HG03045 (cell line): ENCODE results near the gene BMAL2.

Source experiments
- ATAC-seq: cut with Tn5 transposase; IDR thresholded peaks from one replicate; pipeline ENCODE4 v1.9.1; 2021; ENCODE audit warnings: mild to moderate bottlenecking, moderate library complexity; ENCODE audit not compliant: unreplicated experiment

The BMAL2 gene

GRCh38 chr12:27319848-27320247 is 12.8 kb upstream of the BMAL2 start:
- no peak for ATAC-seq

- ATAC-seq = no peak
Observed at GRCh38 chr12:27324530-27324929, 8.1 kb upstream of the BMAL2 start.

GRCh38 chr12:27330846-27331245 is 1.8 kb upstream of the BMAL2 start:
- no peak for ATAC-seq

- ATAC-seq = peak; percentile 38
Observed at GRCh38 chr12:27331291-27331926, 1.2 kb upstream of the BMAL2 start.

GRCh38 chr12:27331927-27332324 is 710 bp upstream of the BMAL2 start:
- ATAC-seq = no peak

GRCh38 chr12:27332407-27332713 is 276 bp upstream of the BMAL2 start:
- ATAC-seq = no peak

GRCh38 chr12:27333403-27334009 is 870 bp downstream of the BMAL2 start:
- peak; percentile 21 for ATAC-seq

GRCh38 chr12:27334042-27334720 is 1.5 kb downstream of the BMAL2 start:
- ATAC-seq = no peak

GRCh38 chr12:27334721-27335082 is 2.1 kb downstream of the BMAL2 start:
- ATAC-seq = no peak

GRCh38 chr12:27335364-27336281 is 3.0 kb downstream of the BMAL2 start:
- ATAC-seq = no peak

- ATAC-seq = no peak
Observed at GRCh38 chr12:27336282-27336653, 3.6 kb downstream of the BMAL2 start.

- no peak for ATAC-seq
Observed at GRCh38 chr12:27337376-27337775, 4.7 kb downstream of the BMAL2 start.

GRCh38 chr12:27338473-27338872 is 5.8 kb downstream of the BMAL2 start:
- no peak for ATAC-seq

GRCh38 chr12:27340971-27341370 is 8.3 kb downstream of the BMAL2 start:
- no peak for ATAC-seq

GRCh38 chr12:27342536-27342935 is 9.9 kb downstream of the BMAL2 start:
- ATAC-seq = no peak

GRCh38 chr12:27343255-27344000 is 10.8 kb downstream of the BMAL2 start:
- ATAC-seq = no peak

GRCh38 chr12:27344246-27344645 is 11.6 kb downstream of the BMAL2 start:
- no peak for ATAC-seq

- ATAC-seq = no peak
Observed at GRCh38 chr12:27344760-27345159, 12.1 kb downstream of the BMAL2 start.

- ATAC-seq = no peak
Observed at GRCh38 chr12:27345376-27345775, 12.7 kb downstream of the BMAL2 start.

- no peak for ATAC-seq
Observed at GRCh38 chr12:27347779-27348178, 15.1 kb downstream of the BMAL2 start.

- no peak for ATAC-seq
Observed at GRCh38 chr12:27351476-27351875, 18.8 kb downstream of the BMAL2 start.
